Kasumi-1 (cell line): ENCODE measurements around the gene PBX1.

ENCODE experiments used
- DNase-seq, 2 experiments: peaks; one replicate each; lab custom pipeline; 2025; lab: John Stamatoyannopoulos, UW

PBX1 gene

GRCh38 chr1:164563721-164564360 is 4.9 kb downstream of the PBX1 start:
- DNase-seq: no peak

GRCh38 chr1:164564378-164564777 is 5.4 kb downstream of the PBX1 start:
- no peak for DNase-seq

DNA sequence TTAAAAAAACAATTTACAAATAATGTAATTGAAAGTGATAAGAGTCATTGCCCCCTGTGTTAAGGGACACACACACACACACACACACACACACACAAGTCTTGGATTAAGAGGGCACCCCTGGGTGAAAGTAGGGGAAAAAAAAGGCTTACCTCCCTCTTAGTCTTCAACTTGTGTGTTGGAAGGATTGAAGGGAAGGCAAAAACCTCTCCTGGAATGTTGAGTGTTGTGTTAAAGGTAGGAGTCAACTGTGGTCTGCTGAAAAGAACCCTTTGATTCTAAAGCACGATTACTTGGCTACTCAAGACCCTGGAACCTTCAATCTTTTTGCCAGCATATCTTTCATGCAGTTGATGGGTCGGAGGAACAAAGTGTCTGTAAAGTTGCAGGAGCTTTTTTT is 6.4 kb downstream of the PBX1 start:
- DNase-seq: no peak

DNA sequence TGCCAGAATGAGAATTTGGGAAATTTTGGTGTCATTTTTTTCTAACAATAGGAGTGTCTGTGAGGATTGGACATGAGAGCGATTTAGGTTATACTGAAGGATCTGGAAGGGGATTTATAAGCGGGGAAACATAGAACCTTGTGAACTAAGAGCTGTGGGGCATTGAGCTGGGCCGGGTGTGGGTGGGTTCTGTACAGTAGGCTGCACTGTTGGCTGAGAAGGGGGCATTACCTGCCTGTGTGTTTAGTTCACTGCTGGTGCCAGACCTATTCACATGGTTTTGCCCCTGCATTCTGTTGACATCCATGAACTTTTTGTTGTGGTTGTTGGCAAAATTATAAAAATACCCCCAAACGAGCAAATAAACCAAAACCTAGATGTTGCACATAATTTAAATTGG is 8.8 kb downstream of the PBX1 start:
- DNase-seq: no peak

DNA sequence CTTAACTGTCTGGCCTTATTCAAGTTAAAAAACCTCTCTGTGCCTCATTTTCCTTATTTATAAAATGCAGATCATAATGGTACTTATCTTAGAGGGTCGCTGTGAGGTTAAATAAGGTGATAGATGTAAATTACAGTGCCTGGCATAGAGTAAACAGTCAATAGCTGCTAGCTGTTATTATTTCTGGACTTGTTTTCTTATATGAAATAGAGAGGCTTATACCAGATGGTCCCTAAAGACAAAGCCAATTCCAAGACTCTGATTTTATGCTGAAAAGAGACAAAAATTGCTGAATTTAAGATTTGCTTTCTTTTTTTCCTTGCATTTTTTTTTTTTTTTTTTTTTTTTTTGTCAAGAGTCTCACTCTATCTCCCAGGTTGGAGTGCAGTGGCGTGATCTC is 10.3 kb downstream of the PBX1 start:
- no peak for DNase-seq

DNA sequence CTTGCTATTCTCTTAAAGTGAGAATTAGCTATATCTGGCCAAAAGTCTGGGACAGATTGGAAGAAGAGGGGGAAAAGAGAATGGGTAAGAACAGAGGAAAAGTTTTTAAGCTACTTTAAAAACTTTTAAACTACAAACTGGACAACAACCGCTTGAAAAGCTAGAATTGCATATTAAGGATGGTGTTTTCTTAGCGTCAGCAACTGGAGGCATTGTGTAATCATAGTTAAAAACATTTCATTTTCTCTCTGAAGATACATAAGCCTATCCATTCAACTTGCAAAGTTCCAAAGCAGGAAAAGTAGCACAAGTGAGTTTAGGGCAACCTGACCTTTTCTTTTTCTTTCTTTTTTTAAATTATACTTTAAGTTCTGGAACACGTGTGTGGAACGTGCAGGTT is 10.9 kb downstream of the PBX1 start:
- no peak for DNase-seq

DNA sequence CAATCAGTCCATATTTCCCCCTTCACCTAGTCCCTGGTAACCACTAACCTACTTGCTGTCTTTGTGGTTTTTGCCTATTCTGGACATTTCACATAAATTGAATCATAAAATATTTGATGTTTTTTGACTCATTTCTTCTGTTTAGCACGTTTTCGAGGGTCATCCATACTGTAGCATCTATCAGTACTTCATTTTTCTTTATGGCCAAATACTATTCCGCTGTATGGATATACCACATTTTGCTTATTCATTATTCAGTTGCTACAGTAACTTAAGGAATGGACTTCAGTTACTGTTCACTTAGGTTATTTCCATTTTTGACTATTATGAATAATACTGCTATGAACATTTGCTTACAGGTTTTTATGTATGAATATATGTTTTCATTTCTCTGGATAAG is 12.3 kb downstream of the PBX1 start:
- no peak for DNase-seq

- DNase-seq: no peak
These were observed 16.4 kb downstream of the PBX1 start for GRCh38 chr1:164575356-164575886.

- no peak for DNase-seq
These were observed 17.6 kb downstream of the PBX1 start for GRCh38 chr1:164576291-164577271.

GRCh38 chr1:164577291-164577690 is 18.3 kb downstream of the PBX1 start:
- no peak for DNase-seq

- no peak for DNase-seq
These were observed 19.7 kb downstream of the PBX1 start for GRCh38 chr1:164578479-164579200.

DNA sequence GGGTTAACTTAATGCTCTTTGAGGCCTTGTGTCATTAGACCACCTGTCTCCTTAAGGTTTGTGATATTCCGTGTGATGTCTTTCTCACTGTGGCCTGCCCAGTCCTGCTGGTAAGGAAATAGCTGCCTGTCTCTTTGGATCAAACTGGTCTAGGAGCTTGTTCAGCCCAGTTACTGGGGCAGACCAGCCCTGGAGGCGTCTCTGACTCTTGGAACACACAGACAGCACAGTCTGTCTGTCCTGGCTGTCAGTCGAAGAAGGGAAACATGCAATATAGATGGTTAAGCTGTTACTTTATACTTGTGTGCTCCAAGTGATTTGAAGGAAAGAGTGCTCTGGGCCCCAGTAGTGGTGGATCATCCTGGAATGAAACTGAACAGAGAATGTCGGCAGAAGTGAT is 20.4 kb downstream of the PBX1 start:
- DNase-seq: no peak

- DNase-seq: no peak
These were observed 22.8 kb downstream of the PBX1 start for GRCh38 chr1:164581762-164582161.

GRCh38 chr1:164583196-164583595 is 24.2 kb downstream of the PBX1 start:
- no peak for DNase-seq

GRCh38 chr1:164583835-164584539 is 25.0 kb downstream of the PBX1 start:
- no peak for DNase-seq

GRCh38 chr1:164586591-164586990 is 27.6 kb downstream of the PBX1 start:
- DNase-seq: no peak

DNA sequence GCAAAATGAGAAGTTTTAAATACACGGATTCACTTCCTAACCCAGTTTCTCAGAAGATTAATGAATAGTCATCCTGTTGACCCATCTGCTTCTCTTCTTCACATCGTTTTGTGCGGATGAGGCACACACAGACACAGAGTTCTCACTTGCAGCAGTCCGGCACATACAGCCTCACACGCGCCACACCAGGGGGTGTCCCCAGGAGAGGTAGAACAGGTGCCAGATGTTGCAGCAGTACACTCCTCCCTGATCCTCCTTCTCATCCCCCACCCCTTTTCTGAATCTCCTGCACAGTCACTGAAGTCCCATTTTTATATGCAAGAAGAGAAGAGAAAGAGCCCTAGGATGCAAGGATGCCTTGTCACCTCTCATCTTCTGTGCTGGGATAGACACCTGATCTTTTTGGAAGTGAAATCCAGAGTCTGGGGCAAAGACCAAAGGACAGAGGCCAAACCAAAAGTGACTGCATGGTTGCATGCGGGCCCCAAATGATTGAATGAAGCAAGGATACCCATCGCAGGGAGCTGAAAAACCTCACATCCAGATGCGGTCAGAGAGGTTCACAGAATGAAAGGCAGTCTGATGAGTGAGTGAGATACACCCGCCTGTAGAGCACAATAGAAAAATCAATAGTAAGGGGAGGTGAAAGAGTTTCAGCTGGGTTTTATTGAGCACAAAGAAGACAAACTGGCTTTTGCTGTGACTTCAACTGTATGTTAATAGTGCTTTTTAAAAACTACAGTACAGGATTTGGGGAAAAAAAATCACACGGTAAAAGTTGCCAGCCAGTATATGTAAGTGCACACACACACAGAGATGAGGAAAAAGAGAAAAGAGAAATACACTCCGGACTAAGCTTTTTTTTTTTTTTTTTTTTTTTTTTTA is 28.9 kb downstream of the PBX1 start:
- DNase-seq: no peak

DNA sequence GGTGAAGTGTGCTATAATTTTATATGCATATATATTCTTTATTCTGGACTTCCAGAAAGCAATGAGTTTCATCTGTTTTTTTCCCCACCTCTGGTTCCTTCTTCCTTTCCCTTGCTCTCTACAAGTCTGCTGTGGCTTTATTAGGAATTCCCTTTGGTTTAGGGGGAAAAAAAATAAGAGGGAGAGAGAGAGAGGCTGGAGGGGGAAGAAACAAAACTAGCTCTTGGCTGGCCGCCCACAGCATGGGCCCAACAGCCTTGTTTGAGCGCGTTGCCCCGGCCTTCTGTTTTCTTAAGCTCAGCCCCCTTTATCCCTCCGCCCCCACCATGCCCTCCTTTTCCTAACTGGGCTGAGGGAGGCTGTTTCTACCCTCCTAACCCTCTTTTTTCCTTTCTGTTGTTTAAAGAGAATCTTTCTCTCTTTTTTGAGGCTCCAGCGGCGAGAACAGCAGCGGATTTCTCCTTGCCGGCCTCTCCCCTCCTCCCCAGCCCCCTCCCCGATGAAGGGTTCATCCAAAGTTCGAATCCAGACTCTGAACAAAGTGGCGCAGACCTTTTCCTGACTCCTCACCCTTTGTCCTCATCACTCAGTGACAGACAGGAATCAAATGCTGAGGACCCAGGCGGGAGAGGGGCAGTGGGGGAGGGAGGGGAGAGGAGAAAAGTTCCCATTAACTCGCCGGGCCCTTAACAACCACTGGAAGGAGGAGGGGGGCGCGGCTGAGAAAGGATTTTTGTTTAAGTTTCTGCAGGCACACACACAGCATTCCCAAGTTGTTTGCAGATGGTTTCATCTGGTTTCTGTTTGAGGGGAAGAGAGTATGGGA is 29.7 kb downstream of the PBX1 start:
- DNase-seq: no peak

DNA sequence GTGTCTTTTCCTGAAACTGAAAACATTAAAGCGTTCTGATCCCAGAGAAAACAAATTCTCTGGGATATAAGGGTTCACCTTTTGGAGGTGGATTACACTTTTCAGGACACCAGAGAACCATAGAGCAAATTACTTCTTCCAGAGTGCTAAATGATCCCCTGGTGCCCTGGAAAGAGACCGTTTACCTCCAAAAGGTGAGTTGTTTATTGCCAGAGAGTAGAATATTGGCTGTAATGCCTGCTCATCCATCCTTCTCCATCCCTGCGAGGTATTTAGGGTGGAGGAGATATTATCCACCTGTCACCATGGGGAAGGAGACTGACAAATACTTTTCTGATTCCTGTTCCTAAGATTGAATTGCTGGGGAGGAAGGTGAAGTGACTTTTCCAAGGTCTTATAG is 30.4 kb downstream of the PBX1 start:
- DNase-seq: no peak

GRCh38 chr1:164589961-164590507 is 31.1 kb downstream of the PBX1 start:
- no peak for DNase-seq
